T-helper 2 cell treated with Interferon-gamma antibody and Interleukin-4, amounts not matched to agents 5 μg/mL and 100 μg/mL, for 36 hours (primary cell): ENCODE results near the gene ACOT13.
"Not testable (repeated sequence)": the region's sequence is repeated elsewhere in the genome, so short reads cannot be mapped to it uniquely, and the experiment has no call there.

ENCODE experiments used
- DNase-seq: peaks from one replicate; pipeline ENCODE4 v3.0.0; 2021; ENCODE audit warnings: low spot score
- H3K27ac Mint-ChIP-seq: one replicate; pipeline ENCODE4 v1.8.0; 2021; ENCODE audit warnings: mild to moderate bottlenecking, mixed read lengths
- H3K27me3 Mint-ChIP-seq: one replicate; pipeline ENCODE4 v1.8.0; 2021; ENCODE audit warnings: low read depth, mixed read lengths
- H3K36me3 Mint-ChIP-seq: one replicate; pipeline ENCODE4 v1.8.0; 2021; ENCODE audit warnings: low read depth, mixed read lengths
- H3K4me1 Mint-ChIP-seq: one replicate; pipeline ENCODE4 v1.8.0; 2021; ENCODE audit warnings: low read depth, mixed read lengths
- H3K4me3 Mint-ChIP-seq: one replicate; pipeline ENCODE4 v1.8.0; 2022; ENCODE audit warnings: mild to moderate bottlenecking, moderate library complexity, mixed read lengths
- H3K9me3 Mint-ChIP-seq: one replicate; pipeline ENCODE4 v1.8.0; 2021; ENCODE audit warnings: mixed read lengths

The ACOT13 gene

DNA sequence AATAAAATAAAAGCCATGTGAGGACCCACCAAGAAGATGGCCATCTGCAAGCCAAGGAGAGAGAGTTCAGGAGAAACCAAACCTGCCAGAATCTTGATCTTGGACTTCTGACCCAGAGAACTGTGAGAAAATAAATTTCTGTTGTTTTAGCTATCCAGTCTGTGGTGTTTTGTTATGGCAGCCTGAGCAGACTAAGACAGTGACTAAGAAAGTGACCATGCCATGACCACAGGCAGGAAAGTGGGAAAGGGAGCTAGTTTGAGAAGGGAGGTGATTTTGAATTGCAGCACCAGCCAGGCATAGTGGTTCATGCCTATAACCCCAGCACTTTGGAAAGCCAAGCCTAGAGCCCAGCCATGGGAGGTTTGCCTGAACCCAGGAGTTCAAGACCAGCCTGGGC lies 74.0 kb downstream of the ACOT13 start:
- DNase-seq, result no peak

DNA sequence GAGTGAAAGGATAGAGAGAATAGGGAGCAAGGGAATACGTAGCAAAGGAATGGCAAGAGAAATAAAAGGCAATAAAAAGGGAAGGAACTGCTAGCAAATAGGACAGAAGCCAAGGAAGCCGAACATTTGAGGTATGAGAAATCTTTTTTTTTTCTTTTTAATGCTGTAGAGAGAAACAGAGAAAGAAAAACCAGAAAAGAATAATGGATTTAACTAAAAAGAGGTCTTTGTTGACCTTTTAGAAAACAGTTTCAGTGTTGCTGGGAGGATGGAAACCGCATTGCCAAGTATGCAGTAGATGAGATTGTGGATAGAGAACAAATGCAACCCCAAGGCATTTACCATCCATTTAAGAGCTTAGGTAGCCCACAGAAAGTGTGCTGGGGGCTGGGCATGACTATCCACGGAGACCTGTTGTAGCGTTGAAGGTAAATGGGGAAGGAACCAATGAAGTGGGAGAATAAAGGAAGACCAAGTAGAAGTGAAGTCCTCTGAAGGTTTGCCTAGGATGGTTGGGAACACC lies 75.4 kb downstream of the ACOT13 start:
- H3K9me3 Mint-ChIP-seq, result peaks cover 5% of the 10 kb centered on the region
- no peak overlapping the region for H3K4me3 Mint-ChIP-seq
- peaks cover 18% of the 10 kb centered on the region for H3K4me1 Mint-ChIP-seq
- H3K27me3 Mint-ChIP-seq, result no peaks in the 10 kb centered on the region
- H3K36me3 Mint-ChIP-seq, result peaks cover 3% of the 10 kb centered on the region
- DNase-seq, result no peak
- H3K27ac Mint-ChIP-seq, result peak overlapping the region; percentile 7

More for the DNA sequence above, 74.0 kb downstream of the ACOT13 start:
- Mint-ChIP-seq H3K4me1 (peaks cover 18% of the 10 kb centered on the region), H3K27me3 (no peaks in the 10 kb centered on the region), H3K36me3 (peaks cover 3% of the 10 kb centered on the region), H3K9me3 (peaks cover 5% of the 10 kb centered on the region), H3K4me3 (no peak overlapping the region), H3K27ac (no peak overlapping the region)

DNA sequence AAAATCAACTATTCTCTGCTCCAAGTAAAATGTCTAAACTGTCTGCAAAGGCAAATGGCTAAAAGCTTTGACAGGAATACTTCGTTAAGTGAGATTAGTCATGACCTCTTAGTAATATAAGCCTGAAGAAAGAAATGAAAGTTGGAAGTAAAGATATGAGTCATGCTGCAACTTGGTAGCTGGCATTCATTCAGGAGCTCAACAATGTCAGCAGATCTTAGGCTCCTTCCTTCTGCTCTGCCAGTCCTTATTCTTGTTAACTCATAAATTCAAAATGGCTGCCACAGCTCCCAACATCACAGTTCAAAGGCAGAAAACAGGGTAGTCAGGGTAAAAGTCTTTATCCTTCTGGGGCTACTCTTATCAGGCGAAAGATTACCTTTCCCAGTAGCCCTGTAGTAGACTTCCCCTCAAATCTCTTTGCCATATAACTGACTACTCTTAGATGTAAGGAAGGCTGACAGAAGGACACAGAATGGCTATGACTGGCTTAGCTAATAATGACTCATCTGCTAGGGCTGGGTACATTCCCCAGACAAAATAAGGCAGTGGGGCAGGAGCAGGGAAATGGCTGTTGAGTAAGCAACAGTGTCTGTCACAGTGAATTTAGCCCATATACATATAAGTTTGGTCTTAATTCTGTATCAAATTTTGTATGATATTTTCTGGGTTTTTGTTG lies 76.5 kb downstream of the ACOT13 start:
- Mint-ChIP-seq H3K27ac (no peak overlapping the region), H3K9me3 (peaks cover 5% of the 10 kb centered on the region), H3K4me1 (peaks cover 18% of the 10 kb centered on the region), H3K36me3 (peaks cover 3% of the 10 kb centered on the region), H3K4me3 (peak overlapping the region; percentile 22), H3K27me3 (no peaks in the 10 kb centered on the region)
- peak; percentile 39 for DNase-seq

DNA sequence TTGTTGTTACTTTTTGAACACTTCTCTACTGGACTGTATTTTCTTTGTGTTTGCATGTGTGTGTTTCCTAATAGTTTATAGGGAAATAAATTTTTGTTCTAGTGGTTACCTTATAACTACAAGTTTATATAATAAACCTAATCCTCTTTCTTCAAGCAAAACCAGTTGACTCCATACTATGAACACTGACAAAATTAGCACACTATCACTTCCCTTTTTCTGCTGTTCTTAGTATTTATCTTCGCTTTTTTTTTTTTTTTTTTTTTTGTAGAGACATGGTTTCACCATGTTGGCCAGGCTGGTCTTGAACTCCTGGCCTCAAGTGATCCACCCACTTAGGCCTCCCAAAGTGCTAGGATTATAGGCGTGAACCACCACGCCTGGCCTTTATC lies 77.1 kb downstream of the ACOT13 start:
- no peak for DNase-seq
- Mint-ChIP-seq H3K27ac (no peak overlapping the region), H3K27me3 (peaks cover 2% of the 10 kb centered on the region), H3K36me3 (peaks cover 3% of the 10 kb centered on the region), H3K4me3 (no peak overlapping the region), H3K4me1 (peaks cover 18% of the 10 kb centered on the region), H3K9me3 (peaks cover 5% of the 10 kb centered on the region)

DNA sequence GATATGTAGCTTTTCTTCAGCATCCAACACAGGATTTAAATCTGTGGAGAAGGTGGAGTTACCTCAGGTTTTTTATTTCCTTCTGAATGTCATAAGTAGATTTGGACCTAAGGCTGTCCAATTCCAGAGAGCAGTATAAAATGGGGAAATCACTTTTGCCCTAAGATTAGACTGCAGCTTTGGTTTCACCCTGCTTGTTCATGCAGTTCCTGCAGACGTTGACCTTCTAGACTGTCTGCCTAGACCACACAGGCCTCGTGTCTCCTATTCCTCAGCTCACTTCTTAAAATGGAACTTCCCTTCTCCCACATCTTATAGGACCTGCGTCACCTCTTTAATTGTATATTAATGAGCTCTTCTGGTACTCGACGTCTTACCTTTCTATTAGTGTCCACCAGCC lies 78.0 kb downstream of the ACOT13 start:
- Mint-ChIP-seq H3K9me3 (peaks cover 5% of the 10 kb centered on the region), H3K27ac (no peak overlapping the region), H3K36me3 (peaks cover 3% of the 10 kb centered on the region), H3K4me3 (no peak overlapping the region), H3K27me3 (peaks cover 2% of the 10 kb centered on the region), H3K4me1 (peaks cover 21% of the 10 kb centered on the region)
- no peak for DNase-seq

DNA sequence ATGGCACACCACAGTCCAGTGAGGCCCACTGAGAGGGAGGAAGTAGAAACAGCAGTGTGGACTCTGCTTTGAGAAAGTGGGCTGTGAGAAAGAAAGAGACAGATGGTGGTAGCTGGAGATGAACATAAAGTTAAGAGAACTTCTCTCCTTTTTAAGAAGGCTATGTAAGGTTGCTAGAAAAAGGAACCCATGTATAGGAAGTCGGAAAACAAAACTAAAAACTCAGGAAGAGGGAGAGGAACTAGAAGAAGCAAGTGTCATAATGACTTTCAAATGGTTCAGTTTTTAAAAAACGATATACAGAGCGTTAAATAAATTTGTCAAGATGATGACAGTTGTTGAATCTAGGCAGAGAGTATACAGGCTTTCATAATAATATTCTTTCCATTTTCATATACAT lies 82.4 kb downstream of the ACOT13 start:
- peaks cover 2% of the 10 kb centered on the region for H3K27me3 Mint-ChIP-seq
- H3K9me3 Mint-ChIP-seq, result peaks cover 7% of the 10 kb centered on the region
- H3K4me3 Mint-ChIP-seq, result no peak overlapping the region
- no peaks in the 10 kb centered on the region for H3K36me3 Mint-ChIP-seq
- no peak for DNase-seq
- peaks cover 3% of the 10 kb centered on the region for H3K4me1 Mint-ChIP-seq
- no peak overlapping the region for H3K27ac Mint-ChIP-seq

DNA sequence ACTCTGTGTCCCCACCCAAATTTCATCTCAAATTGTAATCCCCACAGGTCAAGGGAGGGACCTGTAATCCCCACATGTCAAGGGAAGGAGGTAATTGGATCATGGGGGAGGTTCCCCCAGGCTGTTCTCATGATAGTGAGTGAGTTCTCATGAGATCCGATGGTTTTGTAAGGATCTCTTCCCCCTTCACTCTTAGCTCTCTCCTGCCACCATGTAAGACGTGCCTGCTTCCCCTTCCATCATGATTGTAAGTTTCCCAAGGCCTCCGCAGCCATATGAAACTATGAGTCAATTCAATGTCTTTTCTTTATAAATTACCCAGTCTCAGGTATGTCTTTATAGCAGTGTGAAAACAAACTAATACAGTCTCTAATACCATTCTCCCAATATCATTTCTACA lies 84.0 kb downstream of the ACOT13 start:
- not testable (repeated sequence) for H3K27me3 Mint-ChIP-seq, H3K36me3 Mint-ChIP-seq, H3K27ac Mint-ChIP-seq, H3K9me3 Mint-ChIP-seq, DNase-seq, H3K4me1 Mint-ChIP-seq, H3K4me3 Mint-ChIP-seq

DNA sequence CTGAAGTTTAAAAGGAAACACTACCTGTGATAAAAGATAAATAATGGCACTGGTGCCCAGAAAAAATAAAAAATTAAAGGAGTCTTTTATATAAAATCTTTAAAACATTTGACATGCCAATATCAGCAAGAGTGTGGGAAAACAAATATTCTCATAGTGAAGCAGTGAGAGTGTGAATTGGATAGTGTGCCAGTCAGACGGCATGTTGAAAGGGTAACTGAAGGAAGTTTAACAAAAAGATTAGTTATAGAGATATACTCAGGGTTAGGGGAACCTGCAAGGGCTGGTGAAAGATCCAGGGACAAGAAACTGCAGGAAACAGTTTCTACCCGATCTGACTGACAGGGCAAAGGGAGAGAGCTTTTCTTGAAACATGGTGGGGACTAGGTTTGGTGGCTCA lies 85.6 kb downstream of the ACOT13 start:
- Mint-ChIP-seq H3K27ac (no peak overlapping the region), H3K36me3 (no peaks in the 10 kb centered on the region), H3K9me3 (peaks cover 9% of the 10 kb centered on the region), H3K27me3 (peaks cover 2% of the 10 kb centered on the region), H3K4me3 (no peak overlapping the region), H3K4me1 (peaks cover 3% of the 10 kb centered on the region)
- no peak for DNase-seq

DNA sequence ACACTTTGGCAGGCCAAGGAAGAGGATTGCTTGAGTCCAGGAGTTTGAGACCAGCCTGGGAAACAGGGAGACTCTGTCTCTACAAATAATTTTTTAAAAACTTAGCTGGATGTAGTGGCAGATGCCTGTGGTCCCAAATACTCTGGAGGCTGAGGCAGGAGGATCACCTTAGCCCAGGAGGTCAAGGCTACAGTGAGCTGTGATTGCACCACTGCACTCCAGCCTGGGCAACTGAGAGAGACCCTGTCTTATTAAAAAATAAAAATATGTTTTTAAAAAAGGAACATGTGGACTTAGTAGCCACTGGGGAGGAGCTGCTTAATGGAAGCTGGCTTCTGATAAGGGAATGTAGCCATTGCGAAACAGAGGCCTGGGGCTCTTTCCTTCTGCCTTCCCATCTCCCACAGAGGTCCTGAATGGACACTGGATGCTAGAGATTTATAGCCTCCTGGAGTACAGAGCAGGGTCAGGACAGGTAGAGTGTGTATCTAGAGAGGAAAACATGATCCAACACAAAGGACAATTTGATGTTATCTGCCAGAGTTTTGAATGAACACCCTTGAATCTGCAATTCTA lies 86.1 kb downstream of the ACOT13 start:
- no peaks in the 10 kb centered on the region for H3K36me3 Mint-ChIP-seq
- peaks cover 2% of the 10 kb centered on the region for H3K27me3 Mint-ChIP-seq
- H3K27ac Mint-ChIP-seq, result no peak overlapping the region
- DNase-seq, result no peak
- no peak overlapping the region for H3K4me3 Mint-ChIP-seq
- peaks cover 9% of the 10 kb centered on the region for H3K9me3 Mint-ChIP-seq
- H3K4me1 Mint-ChIP-seq, result peaks cover 3% of the 10 kb centered on the region

DNA sequence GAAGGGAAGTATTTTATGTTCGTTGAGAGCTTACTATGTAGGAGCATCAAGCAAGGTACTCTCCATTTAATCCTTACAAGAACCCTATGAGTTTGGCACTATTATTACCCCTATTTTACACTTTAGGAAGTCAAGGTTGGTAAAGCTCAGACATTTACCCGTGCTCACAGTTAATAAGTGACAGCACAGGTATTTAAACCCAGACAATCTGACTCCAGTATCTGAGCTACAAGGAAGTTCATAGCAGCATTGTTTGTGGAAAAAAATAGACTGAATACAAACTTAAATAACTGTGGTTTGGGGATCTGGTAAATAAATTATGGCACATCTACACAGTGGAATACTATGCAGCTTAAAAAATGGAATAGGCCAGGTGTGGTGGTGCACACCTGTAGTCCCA lies 86.7 kb downstream of the ACOT13 start:
- peaks cover 9% of the 10 kb centered on the region for H3K9me3 Mint-ChIP-seq
- peaks cover 5% of the 10 kb centered on the region for H3K4me1 Mint-ChIP-seq
- H3K36me3 Mint-ChIP-seq, result no peaks in the 10 kb centered on the region
- H3K27ac Mint-ChIP-seq, result no peak overlapping the region
- H3K27me3 Mint-ChIP-seq, result peaks cover 2% of the 10 kb centered on the region
- no peak for DNase-seq
- H3K4me3 Mint-ChIP-seq, result no peak overlapping the region

DNA sequence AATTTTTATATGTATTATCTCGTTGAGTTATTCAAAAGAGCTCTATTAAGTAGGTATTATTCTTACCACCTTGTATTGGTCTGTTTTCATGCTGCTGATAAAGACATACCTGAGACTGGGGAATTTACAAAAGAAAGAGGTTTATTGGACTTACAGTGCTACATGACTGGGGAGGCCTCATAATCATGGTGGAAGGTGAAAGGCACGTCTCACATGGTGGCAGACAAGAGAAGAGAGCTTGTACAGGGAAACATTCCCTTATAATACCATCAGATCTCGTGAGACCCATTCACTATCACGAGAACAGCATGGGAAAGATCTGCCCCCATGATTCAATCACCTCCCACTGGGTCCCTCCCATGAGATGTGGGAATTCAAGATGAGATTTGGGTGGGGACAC lies 87.5 kb downstream of the ACOT13 start:
- not testable (repeated sequence) for H3K27me3 Mint-ChIP-seq, H3K4me3 Mint-ChIP-seq, H3K36me3 Mint-ChIP-seq, H3K27ac Mint-ChIP-seq, DNase-seq, H3K9me3 Mint-ChIP-seq, H3K4me1 Mint-ChIP-seq
